C4-2B (cell line): ENCODE results near the gene TIPRL.

ENCODE experiments used
- H3K27ac ChIP-seq: fragments of 450-650 bp; 2 replicates; pipeline ENCODE4 v1.5.1; 2017
- ZFX ChIP-seq: fragments of 450-650 bp; IDR thresholded peaks from 2 replicates; pipeline ENCODE4 v1.6.1; 2017
- TF ChIP-seq, protein P1 (sequence below): fragments of 450-650 bp; conservative IDR thresholded peaks from 2 replicates; pipeline ENCODE4 v1.5.1; 2017; ENCODE audit warnings: mild to moderate bottlenecking

Gene TIPRL

GRCh38 chr1:168218658-168219057 lies 39.9 kb downstream of the TIPRL start:
- no peak for TF ChIP-seq ZFX
- TF ChIP-seq, protein P1, sequence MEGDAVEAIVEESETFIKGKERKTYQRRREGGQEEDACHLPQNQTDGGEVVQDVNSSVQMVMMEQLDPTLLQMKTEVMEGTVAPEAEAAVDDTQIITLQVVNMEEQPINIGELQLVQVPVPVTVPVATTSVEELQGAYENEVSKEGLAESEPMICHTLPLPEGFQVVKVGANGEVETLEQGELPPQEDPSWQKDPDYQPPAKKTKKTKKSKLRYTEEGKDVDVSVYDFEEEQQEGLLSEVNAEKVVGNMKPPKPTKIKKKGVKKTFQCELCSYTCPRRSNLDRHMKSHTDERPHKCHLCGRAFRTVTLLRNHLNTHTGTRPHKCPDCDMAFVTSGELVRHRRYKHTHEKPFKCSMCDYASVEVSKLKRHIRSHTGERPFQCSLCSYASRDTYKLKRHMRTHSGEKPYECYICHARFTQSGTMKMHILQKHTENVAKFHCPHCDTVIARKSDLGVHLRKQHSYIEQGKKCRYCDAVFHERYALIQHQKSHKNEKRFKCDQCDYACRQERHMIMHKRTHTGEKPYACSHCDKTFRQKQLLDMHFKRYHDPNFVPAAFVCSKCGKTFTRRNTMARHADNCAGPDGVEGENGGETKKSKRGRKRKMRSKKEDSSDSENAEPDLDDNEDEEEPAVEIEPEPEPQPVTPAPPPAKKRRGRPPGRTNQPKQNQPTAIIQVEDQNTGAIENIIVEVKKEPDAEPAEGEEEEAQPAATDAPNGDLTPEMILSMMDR, result no peak
- H3K27ac ChIP-seq, result no peak overlapping the region

DNA sequence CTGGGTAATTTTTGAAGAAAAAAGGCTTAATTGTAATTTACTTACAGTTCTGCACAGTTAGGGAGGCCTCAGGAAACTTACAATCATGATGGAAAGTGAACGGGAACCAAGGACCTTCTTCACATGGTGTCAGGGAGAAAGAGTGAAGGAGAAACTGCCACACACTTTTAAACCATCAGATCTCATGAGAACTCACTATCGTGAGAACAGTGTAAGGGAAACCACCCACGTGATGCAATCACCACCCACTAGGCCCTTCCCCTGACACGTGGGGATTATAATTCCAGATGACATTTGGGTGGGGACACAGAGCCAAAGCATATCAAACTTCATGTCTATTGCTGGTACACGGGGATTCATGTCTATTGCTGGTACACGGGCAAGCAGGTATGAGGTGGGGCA lies 41.7 kb downstream of the TIPRL start:
- TF ChIP-seq, protein P1, result no peak
- no peak for TF ChIP-seq ZFX
- no peak overlapping the region for H3K27ac ChIP-seq

- TF ChIP-seq, protein P1, result no peak
- no peak for TF ChIP-seq ZFX
- H3K27ac ChIP-seq, result no peak overlapping the region
Observed at GRCh38 chr1:168221275-168221674, 42.5 kb downstream of the TIPRL start.

DNA sequence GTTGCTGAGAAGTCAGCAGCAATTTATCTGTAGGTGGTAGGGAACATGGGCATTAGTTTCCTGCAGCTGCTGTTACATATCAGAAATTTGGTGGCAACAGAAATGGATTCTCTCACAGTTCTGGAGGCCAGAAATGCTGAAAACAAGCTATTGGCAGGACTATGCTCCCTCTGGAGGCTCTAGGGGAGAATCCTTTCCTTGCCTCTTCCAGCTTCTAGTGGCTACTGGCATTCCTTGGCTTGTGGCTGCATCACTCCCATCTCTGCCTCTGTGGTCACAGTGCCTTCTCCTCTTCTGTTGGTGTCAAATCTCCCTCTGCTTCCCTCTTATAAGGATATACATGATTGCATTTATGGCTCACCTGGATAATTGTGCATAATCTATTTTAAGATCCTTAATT lies 44.5 kb downstream of the TIPRL start:
- no peak for TF ChIP-seq ZFX
- TF ChIP-seq, protein P1, result no peak
- no peak overlapping the region for H3K27ac ChIP-seq

GRCh38 chr1:168223681-168224540 lies 45.1 kb downstream of the TIPRL start:
- TF ChIP-seq, protein P1, result no peak
- TF ChIP-seq ZFX, result no peak
- H3K27ac ChIP-seq, result no peak overlapping the region

DNA sequence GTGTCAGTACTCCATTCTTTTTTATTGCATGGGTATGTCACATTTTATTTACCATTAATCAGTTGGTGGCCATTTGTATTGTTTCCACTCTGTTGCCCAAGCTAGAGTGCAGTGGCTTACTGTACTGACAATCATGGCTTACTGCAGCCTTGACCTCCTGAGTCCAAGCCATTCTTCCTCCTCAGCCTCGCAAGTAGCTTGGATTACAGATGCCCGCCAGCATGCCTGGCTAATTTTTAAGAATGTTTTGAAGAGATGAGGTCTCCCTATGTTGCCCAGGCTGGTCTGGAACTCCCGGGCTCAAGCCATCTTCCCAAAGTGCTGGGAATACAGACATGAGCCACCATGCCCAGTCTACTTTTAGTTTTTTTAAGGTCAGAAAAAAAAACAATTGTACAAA lies 46.2 kb downstream of the TIPRL start:
- no peak for TF ChIP-seq ZFX
- TF ChIP-seq, protein P1, result no peak
- peak overlapping the region; percentile 71 for H3K27ac ChIP-seq

- TF ChIP-seq, protein P1, result no peak
- peak; percentile 91 for TF ChIP-seq ZFX
- H3K27ac ChIP-seq, result peak within 1 kb of the TSS; percentile 71
Observed at GRCh38 chr1:168225476-168226190, 46.9 kb downstream of the TIPRL start, which contains the start of gene SFT2D2. TSS of gene SFT2D2 (plus strand) at chr1:168226004. CDS start at chr1:168226080, 76 bp downstream.
